OCI-LY3 (cell line): Measurements from ENCODE around the gene TMEM108.
"Not testable (repeated sequence)": the region's sequence is repeated elsewhere in the genome, so short reads cannot be mapped to it uniquely, and the experiment has no call there.

Experiments used
- H2AFZ ChIP-seq: fragments of 200-600, 300-600 bp; shearing (Covaris generic); 2 replicates; pipeline ENCODE4 v1.6.0; 2014; ENCODE audit warnings: antibody characterized with exemption, low read depth, low read length
- H3K27ac ChIP-seq: fragments of 200-600, 300-600 bp; sonication (generic); 2 replicates; pipeline ENCODE4 v1.5.1; 2014; ENCODE audit warnings: mild to moderate bottlenecking, low read length, moderate library complexity, mixed read lengths
- H3K27me3 ChIP-seq: fragments of 200-600, 300-600 bp; sonication (generic); 2 replicates; pipeline ENCODE4 v1.6.1; 2014; ENCODE audit warnings: low read depth, low read length, mixed read lengths
- H3K36me3 ChIP-seq: fragments of 200-600, 300-600 bp; sonication (generic); replicated peaks from 2 replicates; pipeline ENCODE3; 2014; ENCODE audit warnings: low read depth, low read length, mixed read lengths
- H3K4me1 ChIP-seq: fragments of 300-600, 200-600 bp; sonication (generic); 2 replicates; pipeline ENCODE4 v1.6.1; 2014; ENCODE audit warnings: low read length, mixed read lengths
- H3K4me2 ChIP-seq: fragments of 200-600, 300-600 bp; sonication (generic); 2 replicates; pipeline ENCODE4 v1.6.1; 2014; ENCODE audit warnings: low read length, mixed read lengths
- H3K4me3 ChIP-seq: fragments of 300-600, 200-600 bp; sonication (generic); 2 replicates; pipeline ENCODE4 v1.5.1; 2014; ENCODE audit warnings: antibody characterized with exemption, mild to moderate bottlenecking, low read length, moderate library complexity
- H3K79me2 ChIP-seq: fragments of 300-600, 200-600 bp; shearing (Covaris generic); 2 replicates; pipeline ENCODE4 v1.6.1; 2014; ENCODE audit warnings: mild to moderate bottlenecking, low read length, mixed read lengths
- H3K9ac ChIP-seq: fragments of 300-600, 200-600 bp; shearing (Covaris generic); 2 replicates; pipeline ENCODE4 v1.6.0; 2014; ENCODE audit warnings: mild to moderate bottlenecking, low read length, moderate library complexity
- H3K9me3 ChIP-seq: fragments of 200-600, 300-600 bp; shearing (Covaris generic); 2 replicates; pipeline ENCODE4 v1.6.1; 2014; ENCODE audit warnings: low read length, mixed read lengths; ENCODE audit not compliant: insufficient read depth
- H4K20me1 ChIP-seq: fragments of 200-600, 300-600 bp; sonication (generic); 2 replicates; pipeline ENCODE4 v1.6.1; 2016; ENCODE audit warnings: low read length, mixed read lengths; ENCODE audit not compliant: insufficient read depth
- EZH2phosphoT487 ChIP-seq: fragments of 200-600 bp; shearing (Covaris generic); IDR thresholded peaks from 2 replicates; pipeline ENCODE4 v1.6.1; 2018; ENCODE audit warnings: antibody characterized with exemption, mixed run types, low read depth
- TF ChIP-seq, protein P1 (sequence below): fragments of 200-600, 300-600 bp; sonication (generic); IDR thresholded peaks from 2 replicates; pipeline ENCODE4 v1.5.1; 2014; ENCODE audit warnings: antibody characterized with exemption, low read length, low read depth

Gene TMEM108

DNA sequence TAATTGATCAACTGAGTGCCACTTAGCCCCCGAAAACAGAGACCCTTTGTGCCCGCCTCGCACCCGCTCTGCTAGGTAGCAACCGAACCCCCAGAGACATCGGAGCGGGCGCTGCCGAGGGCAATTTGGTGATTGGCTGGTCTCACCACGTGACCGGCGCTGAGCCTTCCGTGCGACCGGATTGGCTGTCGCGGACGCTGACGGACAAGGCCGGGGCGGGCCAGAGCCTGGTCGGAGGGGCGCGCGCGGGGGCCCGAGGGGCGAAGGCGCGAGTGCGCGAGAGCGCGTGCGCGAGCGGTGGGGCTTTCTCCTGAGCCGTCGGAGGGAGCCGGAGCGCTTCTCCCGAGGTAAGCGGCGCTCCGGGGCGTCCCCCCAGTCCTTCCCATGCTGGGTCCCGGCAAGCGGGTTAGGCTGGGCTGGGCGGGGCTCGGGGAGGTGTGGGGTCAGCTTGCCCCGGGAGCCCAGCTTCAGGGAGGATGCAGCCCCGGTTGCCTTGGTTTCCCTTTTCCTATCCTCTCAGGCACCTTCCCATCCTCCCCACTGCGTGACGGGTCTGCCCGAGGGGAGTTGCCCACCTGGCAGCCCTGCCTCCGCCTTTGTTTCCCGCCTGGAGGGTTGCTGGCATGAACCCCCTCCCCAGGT, at the start of gene TMEM108:
Gene TMEM108, plus strand, starts transcription at position 303 of the 642 bp plus-strand sequence.
- H3K27ac ChIP-seq = no peak within 1 kb of the TSS
- peaks cover 24% of the 10 kb centered on the region; the same call in 1 of the 2 replicates for H3K27me3 ChIP-seq
- no peak within 1 kb of the TSS for H3K4me3 ChIP-seq
- H3K36me3 ChIP-seq = no peaks in the 10 kb centered on the region
- no peaks in the 10 kb centered on the region for H3K9me3 ChIP-seq
- H2AFZ ChIP-seq = no peak within 1 kb of the TSS
- H4K20me1 ChIP-seq = no peaks in the 10 kb centered on the region
- H3K4me1 ChIP-seq = no peaks in the 10 kb centered on the region
- H3K79me2 ChIP-seq = no peaks in the 10 kb centered on the region
- TF ChIP-seq, protein P1, sequence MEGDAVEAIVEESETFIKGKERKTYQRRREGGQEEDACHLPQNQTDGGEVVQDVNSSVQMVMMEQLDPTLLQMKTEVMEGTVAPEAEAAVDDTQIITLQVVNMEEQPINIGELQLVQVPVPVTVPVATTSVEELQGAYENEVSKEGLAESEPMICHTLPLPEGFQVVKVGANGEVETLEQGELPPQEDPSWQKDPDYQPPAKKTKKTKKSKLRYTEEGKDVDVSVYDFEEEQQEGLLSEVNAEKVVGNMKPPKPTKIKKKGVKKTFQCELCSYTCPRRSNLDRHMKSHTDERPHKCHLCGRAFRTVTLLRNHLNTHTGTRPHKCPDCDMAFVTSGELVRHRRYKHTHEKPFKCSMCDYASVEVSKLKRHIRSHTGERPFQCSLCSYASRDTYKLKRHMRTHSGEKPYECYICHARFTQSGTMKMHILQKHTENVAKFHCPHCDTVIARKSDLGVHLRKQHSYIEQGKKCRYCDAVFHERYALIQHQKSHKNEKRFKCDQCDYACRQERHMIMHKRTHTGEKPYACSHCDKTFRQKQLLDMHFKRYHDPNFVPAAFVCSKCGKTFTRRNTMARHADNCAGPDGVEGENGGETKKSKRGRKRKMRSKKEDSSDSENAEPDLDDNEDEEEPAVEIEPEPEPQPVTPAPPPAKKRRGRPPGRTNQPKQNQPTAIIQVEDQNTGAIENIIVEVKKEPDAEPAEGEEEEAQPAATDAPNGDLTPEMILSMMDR = no peak
- TF ChIP-seq EZH2phosphoT487 = no peak
- H3K4me2 ChIP-seq = no peak within 1 kb of the TSS
- H3K9ac ChIP-seq = no peak within 1 kb of the TSS

DNA sequence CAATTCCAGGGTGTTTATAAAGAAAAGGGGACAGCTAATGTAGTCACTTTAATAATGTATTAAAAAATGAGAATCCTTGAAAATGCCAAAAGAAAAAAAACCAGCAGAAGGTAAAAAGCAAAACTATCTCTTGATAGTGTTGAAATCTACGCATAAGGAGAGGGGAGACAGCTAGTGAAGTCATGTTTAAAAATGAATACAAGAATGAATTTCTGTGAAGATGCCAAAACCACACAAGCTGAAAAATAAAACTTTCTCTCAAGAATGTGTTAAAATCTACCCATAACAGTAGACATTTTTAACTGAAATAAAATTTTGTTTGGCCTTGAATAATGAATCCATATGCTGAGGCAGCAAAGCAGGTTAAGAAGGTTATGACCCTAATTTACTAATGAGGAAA, 42.2 kb upstream of the TMEM108 start:
- no peak overlapping the region for H2AFZ ChIP-seq
- H3K79me2 ChIP-seq = no peaks in the 10 kb centered on the region

DNA sequence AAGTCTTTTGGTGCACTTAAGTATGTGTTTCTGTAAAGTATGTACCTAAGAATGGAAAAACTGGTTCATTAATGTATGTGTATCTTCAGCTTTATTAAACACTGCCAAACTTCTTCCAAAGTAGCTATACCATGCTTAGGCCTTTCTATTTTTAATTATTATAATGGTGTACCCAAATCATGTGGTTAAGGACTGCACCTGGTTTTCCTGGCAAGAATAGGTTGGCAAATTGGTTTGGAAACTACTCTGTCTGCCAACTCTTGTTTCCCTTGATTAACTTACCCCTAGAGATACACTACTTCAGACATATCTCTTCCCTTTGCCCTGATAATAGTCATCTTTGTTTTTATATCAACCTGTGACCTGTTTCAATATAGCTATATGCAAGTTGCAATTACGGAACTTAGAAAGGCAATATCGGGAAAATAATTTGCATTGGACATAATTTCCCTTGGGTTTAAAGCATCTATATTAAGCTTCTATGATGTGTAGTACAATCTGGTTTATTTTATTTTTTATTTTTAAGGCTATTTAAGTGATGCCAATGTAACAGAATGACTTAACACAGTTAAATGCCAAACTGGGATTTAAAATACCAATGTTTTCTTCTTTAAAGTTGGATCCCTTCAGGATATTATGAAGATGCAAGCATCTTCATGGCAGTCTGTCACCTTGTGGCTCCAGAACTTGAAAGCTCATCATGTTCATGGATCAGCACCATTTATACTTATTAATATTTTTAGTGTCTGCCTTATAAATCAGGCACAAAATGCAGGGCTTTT, 40.6 kb upstream of the TMEM108 start:
- TF ChIP-seq EZH2phosphoT487 = no peak
- TF ChIP-seq, protein P1 = no peak
- Histone ChIP-seq H3K36me3 (no peaks in the 10 kb centered on the region), H3K9me3 (no peaks in the 10 kb centered on the region), H3K9ac (no peak overlapping the region), H3K4me3 (no peak overlapping the region), H3K4me2 (no peak overlapping the region), H3K79me2 (no peaks in the 10 kb centered on the region), H4K20me1 (no peaks in the 10 kb centered on the region), H3K27ac (no peak overlapping the region), H2AFZ (no peak overlapping the region), H3K4me1 (no peaks in the 10 kb centered on the region), H3K27me3 (peaks cover 8% of the 10 kb centered on the region; the same call in 1 of the 2 replicates)

More for the DNA sequence above, 42.2 kb upstream of the TMEM108 start:
- H3K9me3 ChIP-seq = no peaks in the 10 kb centered on the region
- H3K9ac ChIP-seq = no peak overlapping the region
- no peak overlapping the region for H3K4me2 ChIP-seq
- peaks cover 8% of the 10 kb centered on the region; the same call in 1 of the 2 replicates for H3K27me3 ChIP-seq
- H3K4me1 ChIP-seq = no peaks in the 10 kb centered on the region
- H3K4me3 ChIP-seq = no peak overlapping the region
- no peaks in the 10 kb centered on the region for H4K20me1 ChIP-seq
- no peak overlapping the region for H3K27ac ChIP-seq
- no peaks in the 10 kb centered on the region for H3K36me3 ChIP-seq
- TF ChIP-seq EZH2phosphoT487 = no peak
- TF ChIP-seq, protein P1 = no peak

DNA sequence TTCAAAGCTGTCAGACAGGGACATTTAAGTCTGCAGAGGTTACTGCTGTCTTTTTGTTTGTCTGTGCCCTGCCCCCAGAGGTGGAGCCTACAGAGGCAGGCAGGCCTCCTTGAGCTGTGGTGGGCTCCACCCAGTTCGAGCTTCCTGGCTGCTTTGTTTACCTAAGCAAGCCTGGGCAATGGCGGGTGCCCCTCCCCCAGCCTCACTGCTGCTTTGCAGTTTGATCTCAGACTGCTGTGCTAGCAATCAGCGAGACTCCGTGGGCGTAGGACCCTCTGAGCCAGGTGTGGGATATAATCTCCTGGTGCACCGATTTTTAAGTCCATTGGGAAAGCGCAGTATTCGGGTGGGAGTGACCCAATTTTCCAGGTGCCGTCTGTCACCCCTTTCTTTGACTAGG, 33.2 kb upstream of the TMEM108 start:
- H3K27me3 ChIP-seq = not testable (repeated sequence)

More for the DNA sequence above, 33.2 kb upstream of the TMEM108 start:
- H3K27ac ChIP-seq, H3K79me2 ChIP-seq, H3K4me1 ChIP-seq, H3K9ac ChIP-seq, H4K20me1 ChIP-seq, H3K4me3 ChIP-seq, H3K4me2 ChIP-seq, H2AFZ ChIP-seq, H3K36me3 ChIP-seq, H3K9me3 ChIP-seq: not testable (repeated sequence)
